Common myeloid progenitor, CD34-positive (primary cell): ENCODE results near the gene ITGBL1.

Experiments used
- CTCF ChIA-PET: fragments of 350-600 bp; sonication (Branson Sonifier 250); formaldehyde crosslinking; loops from one replicate; lab custom pipeline; 2021; ENCODE audit warnings: antibody characterized with exemption; lab: Charles Lee
- POLR2A ChIA-PET: fragments of 350-600 bp; sonication (Branson Sonifier 250); formaldehyde crosslinking; loops from one replicate; lab custom pipeline; 2021; ENCODE audit warnings: antibody characterized with exemption; lab: Charles Lee
- DNase-seq, 3 donors: peaks; one replicate each; pipeline versions ENCODE4 v3.0.0 to v3.0.0-alpha.2; 2013
- H3K27ac ChIP-seq, 2 experiments: 1 replicate in 1 of 2; 2 replicates in 1 of 2; pipeline ENCODE4 v1.7.0; 2013; ENCODE audit warnings: inconsistent platforms in 2 of 2, low read length in 2 of 2, mild to moderate bottlenecking in 2 of 2, low read depth in 1 of 2, moderate library complexity in 1 of 2; ENCODE audit not compliant: severe bottlenecking in 2 of 2, insufficient read depth in 1 of 2, poor library complexity in 1 of 2
- H3K27me3 ChIP-seq, 5 experiments: replicated peaks in 2 of 5; 1 replicate in 3 of 5; 2 replicates in 2 of 5; pipeline versions ENCODE4 v1.6.1 to v1.7.0; 2013; ENCODE audit warnings: low read length in 4 of 5, mild to moderate bottlenecking in 2 of 5, moderate library complexity in 2 of 5, inconsistent platforms in 1 of 5; ENCODE audit not compliant: insufficient read depth in 5 of 5, control insufficient read depth in 4 of 5
- H3K36me3 ChIP-seq, 4 experiments: 1 replicate in 2 of 4; 2 replicates in 2 of 4; pipeline versions ENCODE4 v1.6.1 to v1.7.0; 2013; ENCODE audit warnings: low read length in 3 of 4, control low read depth in 1 of 4, mild to moderate bottlenecking in 1 of 4; ENCODE audit not compliant: control insufficient read depth in 4 of 4, insufficient read depth in 4 of 4
- H3K4me1 ChIP-seq, 4 experiments: 1 replicate in 3 of 4; 2 replicates in 1 of 4; pipeline versions ENCODE4 v1.6.1 to v1.7.1; 2013; ENCODE audit warnings: low read length in 3 of 4, mild to moderate bottlenecking in 3 of 4, control low read depth in 1 of 4, inconsistent platforms in 1 of 4, moderate library complexity in 1 of 4; ENCODE audit not compliant: control insufficient read depth in 4 of 4, insufficient read depth in 4 of 4; ENCODE audit errors: control extremely low read depth in 1 of 4
- H3K4me3 ChIP-seq, 7 experiments: 1 replicate in 4 of 7; 2 replicates in 3 of 7; pipeline versions ENCODE4 v1.5.1 to v1.7.0; 2013; ENCODE audit warnings: mild to moderate bottlenecking in 7 of 7, low read length in 6 of 7, moderate library complexity in 6 of 7, inconsistent platforms in 2 of 7, low read depth in 2 of 7, control low read depth in 1 of 7; ENCODE audit not compliant: insufficient read depth in 4 of 7, control insufficient read depth in 1 of 7; ENCODE audit errors: extremely low read depth in 1 of 7
- H3K9me3 ChIP-seq, 5 experiments: 1 replicate in 4 of 5; 2 replicates in 1 of 5; pipeline versions ENCODE4 v1.6.1 to v1.7.1; 2013; ENCODE audit warnings: low read length in 4 of 5, mild to moderate bottlenecking in 2 of 5, inconsistent platforms in 1 of 5, low read depth in 1 of 5, moderate library complexity in 1 of 5; ENCODE audit not compliant: control insufficient read depth in 4 of 5, insufficient read depth in 2 of 5; ENCODE audit errors: control extremely low read depth in 1 of 5
- WGBS: methylation state at CpG from one replicate; pipeline ENCODE4 v1.1.5; 2013; ENCODE audit not compliant: insufficient coverage; 5-methylcytosine and 5-hydroxymethylcytosine counted together

ITGBL1 gene

DNA sequence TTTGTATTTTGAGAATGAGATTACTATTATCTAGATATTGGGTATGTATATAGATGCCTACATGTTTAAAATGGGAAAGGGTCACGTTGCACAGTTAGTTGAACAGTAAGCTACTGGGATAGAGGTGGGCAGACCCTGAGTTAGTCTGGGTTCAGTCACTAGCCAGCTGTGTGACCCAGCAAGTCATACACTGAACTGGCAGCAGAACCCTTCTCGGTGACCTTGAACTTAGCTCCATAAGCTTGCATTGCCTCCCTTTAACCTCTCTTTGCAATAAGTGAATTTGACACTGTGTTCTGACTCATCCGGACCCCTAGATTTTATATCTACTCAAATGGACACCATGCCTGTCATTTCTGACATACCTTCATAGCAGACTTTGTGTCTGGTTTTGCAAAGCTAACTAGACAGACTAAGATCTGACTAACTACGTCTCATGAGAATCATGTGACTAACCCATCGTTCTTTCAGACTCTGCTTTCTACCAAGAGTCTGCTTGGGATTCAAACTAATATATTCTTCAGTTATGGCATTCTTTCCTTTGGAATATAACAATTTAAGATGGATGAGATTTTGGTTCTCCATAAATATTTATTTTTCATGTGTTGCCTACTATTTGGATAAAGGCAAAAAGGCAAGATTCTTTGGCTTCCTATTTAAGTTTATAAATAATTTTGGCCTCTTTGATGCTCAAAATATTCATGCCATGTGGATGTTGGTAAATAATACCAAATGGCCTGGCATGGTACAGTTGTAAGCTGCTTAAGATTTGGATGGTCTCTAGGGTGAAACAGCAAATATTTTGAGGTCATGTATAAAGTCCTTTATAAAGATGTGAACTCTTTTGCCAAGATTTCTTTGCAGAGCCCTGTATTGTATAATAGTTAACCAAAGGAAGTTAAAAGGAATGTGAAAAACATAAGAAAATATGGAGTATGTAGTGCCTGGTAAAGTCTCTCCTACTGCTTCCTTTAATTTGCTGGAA lies 159.3 kb downstream of the ITGBL1 start:
- POLR2A ChIA-PET, result no interaction called here
- H3K27me3 ChIP-seq, result no peaks in the 10 kb centered on the region
- H3K9me3 ChIP-seq, result peaks cover 0 to 2% (median 0%) of the 10 kb centered on the region in 5 experiments
- H3K4me1 ChIP-seq, result no peaks in the 10 kb centered on the region
- no peak for DNase-seq
- CTCF ChIA-PET, result no interaction called here
- WGBS, result 96% methylated on average over 2 of the region's 5 CpGs
- no peaks in the 10 kb centered on the region for H3K36me3 ChIP-seq
- H3K4me3 ChIP-seq, result no peak overlapping the region
- no peak overlapping the region for H3K27ac ChIP-seq

DNA sequence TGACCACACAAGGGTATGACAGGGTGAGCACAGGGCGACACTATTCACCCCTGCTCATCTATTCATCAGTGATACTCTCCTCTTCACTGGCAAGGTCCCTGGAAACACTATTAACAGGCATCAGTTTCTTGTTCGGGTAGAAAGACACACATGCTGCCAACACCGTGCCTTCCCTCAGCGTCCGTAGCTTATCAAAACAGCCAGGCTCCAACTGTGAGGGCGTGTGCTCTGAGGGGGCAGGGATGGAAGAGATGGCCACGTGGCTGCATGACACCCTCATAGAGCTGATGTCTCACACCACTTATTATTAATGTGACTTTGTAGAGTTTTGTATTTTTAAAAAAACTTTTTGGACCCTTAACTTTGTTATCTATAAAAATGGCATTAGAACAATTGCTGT lies 160.3 kb downstream of the ITGBL1 start:
- Histone ChIP-seq H3K27me3 (no peaks in the 10 kb centered on the region), H3K9me3 (peaks cover 0 to under 1% (median 0%) of the 10 kb centered on the region in 5 experiments), H3K4me3 (no peak overlapping the region), H3K36me3 (no peaks in the 10 kb centered on the region), H3K4me1 (no peaks in the 10 kb centered on the region), H3K27ac (no peak overlapping the region)
- peak in 2 of 3 donors; percentile 36 to 63 for DNase-seq
- POLR2A ChIA-PET, result no interaction called here
- WGBS, result 59% methylated on average over 7 of the region's 7 CpGs
- CTCF ChIA-PET, result no interaction called here

DNA sequence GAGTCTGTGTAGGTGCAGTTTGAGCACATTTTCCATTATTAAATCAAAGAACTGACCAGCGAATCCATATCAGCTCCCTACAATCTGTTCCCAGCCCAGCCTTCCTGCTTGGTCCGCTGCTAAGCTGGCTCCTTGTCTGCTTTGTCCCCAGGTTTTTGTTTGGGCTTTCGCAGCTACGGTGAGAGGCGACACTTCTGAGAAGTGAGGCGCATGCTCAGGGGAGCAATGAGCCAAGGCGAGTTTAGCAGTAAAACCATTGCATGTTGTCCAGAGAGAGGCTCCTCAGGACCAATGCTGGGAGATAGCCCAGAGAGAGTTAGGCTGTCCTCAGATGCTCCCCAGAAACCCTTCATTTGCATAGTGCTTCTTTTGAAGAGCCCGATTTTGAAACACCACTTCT lies 162.0 kb downstream of the ITGBL1 start:
- H3K4me3 ChIP-seq, result no peak overlapping the region
- DNase-seq, result no peak
- H3K4me1 ChIP-seq, result no peaks in the 10 kb centered on the region
- H3K9me3 ChIP-seq, result no peaks in the 10 kb centered on the region
- H3K27ac ChIP-seq, result no peak overlapping the region
- WGBS, result 88% methylated on average over 7 of the region's 8 CpGs
- no peaks in the 10 kb centered on the region for H3K27me3 ChIP-seq
- no peaks in the 10 kb centered on the region for H3K36me3 ChIP-seq
- ChIA-PET POLR2A (no interaction called here), CTCF (no interaction called here)

DNA sequence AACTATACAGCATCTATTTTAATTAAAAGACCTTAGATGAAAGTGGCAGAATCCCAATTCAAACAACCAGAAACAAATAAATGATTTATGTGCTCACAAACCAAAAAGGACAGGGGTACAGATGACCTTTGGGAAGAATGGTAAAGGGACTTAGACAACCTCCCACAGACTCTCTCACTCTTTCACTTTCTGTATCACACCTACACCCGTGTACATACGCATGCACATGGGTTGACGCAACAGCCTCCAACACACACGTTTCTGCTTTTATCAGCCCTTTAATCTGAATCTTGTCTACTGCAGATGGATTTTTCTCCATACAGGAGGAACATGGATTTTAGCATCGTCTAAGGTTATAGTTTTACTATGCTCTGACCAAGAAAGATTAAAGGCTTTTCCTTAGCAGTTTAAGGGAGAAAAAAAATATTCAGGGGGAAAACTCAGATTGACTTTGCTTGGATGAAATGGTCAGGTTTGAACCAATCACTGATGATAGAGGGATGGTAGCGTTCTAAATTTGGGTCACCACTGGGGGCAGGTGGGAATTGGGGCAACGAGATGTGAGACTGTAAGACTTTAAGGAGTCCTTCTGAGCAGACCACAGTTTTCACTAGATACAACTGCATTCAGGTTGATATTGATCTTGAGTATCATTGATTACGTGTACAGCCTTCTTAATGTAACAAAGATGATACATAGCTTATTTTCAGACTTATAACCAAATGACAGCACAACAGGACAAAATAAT lies 166.1 kb downstream of the ITGBL1 start:
- H3K27me3 ChIP-seq, result no peaks in the 10 kb centered on the region
- no peak overlapping the region for H3K27ac ChIP-seq
- ChIA-PET POLR2A (no interaction called here), CTCF (no interaction called here)
- no peaks in the 10 kb centered on the region for H3K36me3 ChIP-seq
- no peaks in the 10 kb centered on the region for H3K9me3 ChIP-seq
- no peak for DNase-seq
- peaks cover 0 to 1% (median 0%) of the 10 kb centered on the region in 4 experiments for H3K4me1 ChIP-seq
- WGBS, result 96% methylated on average over 6 of the region's 8 CpGs
- no peak overlapping the region for H3K4me3 ChIP-seq

DNA sequence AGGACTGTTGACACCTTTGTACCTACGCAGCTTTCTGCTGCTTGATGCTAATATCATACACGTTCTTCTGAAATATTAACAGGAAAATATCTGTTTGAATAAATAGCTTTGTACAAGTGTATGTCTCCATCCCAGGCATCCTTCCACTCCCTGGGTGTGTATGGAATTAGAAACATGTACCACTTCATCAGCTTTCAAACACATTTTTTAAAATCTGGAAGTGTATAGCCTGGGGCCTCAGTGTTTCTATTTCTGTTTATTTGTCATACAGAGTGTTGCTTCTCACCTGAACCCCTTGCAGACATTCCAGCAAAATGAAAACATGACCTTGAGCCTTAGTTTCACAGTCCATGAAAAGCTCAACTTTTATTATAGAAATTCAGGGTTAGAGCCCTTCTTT lies 168.6 kb downstream of the ITGBL1 start:
- DNase-seq, result no peak
- H3K4me1 ChIP-seq, result peaks cover 0 to 14% (median 3%) of the 10 kb centered on the region in 4 experiments
- H3K27me3 ChIP-seq, result no peaks in the 10 kb centered on the region
- no peak overlapping the region for H3K4me3 ChIP-seq
- H3K36me3 ChIP-seq, result no peaks in the 10 kb centered on the region
- CTCF ChIA-PET, result no interaction called here
- POLR2A ChIA-PET, result no interaction called here
- WGBS, result 100% methylated on average over 2 of the region's 2 CpGs
- no peak overlapping the region for H3K27ac ChIP-seq
- H3K9me3 ChIP-seq, result no peaks in the 10 kb centered on the region

DNA sequence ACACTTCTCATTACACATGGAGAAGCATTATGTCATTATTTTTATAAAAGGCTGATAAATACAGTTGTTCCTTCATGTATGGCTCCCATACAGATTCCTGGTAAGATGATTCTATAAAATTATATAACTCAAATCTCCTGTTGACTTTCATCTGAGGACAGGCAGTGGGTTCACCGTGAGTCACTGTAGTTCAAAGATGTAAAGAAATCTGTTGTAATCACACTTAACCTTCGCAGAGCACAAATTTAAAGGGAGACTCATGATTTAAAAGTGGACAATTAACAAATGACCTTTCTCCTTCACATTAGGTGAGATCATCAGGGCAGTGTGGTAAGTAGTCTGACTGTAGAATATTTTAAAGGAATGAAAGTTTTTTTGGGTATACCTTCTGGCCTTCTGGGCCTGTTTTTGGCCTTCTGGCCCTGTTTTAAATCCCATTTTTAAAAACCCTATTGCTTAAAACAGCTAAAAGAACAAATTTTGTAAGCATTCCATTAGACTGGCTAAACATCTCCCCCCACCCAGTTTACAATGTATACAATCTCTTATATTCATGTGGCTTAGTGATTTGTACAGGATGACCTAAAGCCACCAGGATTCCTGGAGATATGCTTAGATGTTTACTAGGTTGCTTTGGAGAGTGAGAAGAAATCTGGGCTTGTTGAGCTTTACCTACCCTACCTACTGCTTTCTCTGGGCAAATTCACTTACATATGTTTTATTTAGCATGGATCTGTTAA lies 171.2 kb downstream of the ITGBL1 start:
- Histone ChIP-seq H3K9me3 (no peaks in the 10 kb centered on the region), H3K4me1 (peaks cover 0 to 23% (median 5%) of the 10 kb centered on the region in 4 experiments), H3K36me3 (no peaks in the 10 kb centered on the region), H3K27me3 (no peaks in the 10 kb centered on the region), H3K27ac (peak overlapping the region in 1 of 2 experiments; percentile 18), H3K4me3 (peak overlapping the region in 4 of 7 experiments; percentile 15 to 60 (median 50))
- POLR2A ChIA-PET, result no interaction called here
- CTCF ChIA-PET, result no interaction called here
- no peak for DNase-seq
- no CpG with 5 or more reads among the region's 2 CpGs for WGBS
